DOHH2 (cell line): Measurements from ENCODE around the gene LYRM4.

Experiments used
- CTCF ChIP-seq: fragments of 200-600 bp; sonication (generic); IDR thresholded peaks from one replicate; pipeline ENCODE4 v1.5.1; 2014; ENCODE audit warnings: antibody characterized with exemption, mild to moderate bottlenecking, low read depth, low read length; ENCODE audit not compliant: poor library complexity, severe bottlenecking
- EZH2phosphoT487 ChIP-seq: fragments of 200-600 bp; sonication (generic); IDR thresholded peaks from 2 replicates; pipeline ENCODE4 v1.6.1; 2017; ENCODE audit warnings: borderline replicate concordance, mild to moderate bottlenecking, antibody characterized with exemption, low read length, moderate library complexity, mixed read lengths

DNA sequence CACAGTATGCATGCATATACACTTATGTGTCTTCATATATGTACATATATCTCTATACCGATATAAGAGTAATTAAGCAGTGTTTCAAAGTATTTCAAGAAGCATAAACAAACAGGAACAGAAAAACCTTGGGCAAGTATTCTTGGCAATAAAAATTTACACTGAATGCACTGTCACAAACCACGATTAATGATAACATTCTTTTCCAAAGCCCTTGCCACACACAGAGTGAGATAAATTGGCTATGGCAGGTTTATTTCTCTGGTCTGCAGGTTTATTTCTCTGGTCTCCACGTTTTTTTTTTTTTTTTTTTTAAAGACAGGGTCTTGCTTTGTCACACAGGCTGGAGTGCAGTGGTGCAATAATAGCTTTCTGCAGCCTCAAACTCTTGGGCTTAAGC is 102.6 kb downstream of the LYRM4 start:
- TF ChIP-seq EZH2phosphoT487 (no peak), CTCF (no peak)
